Erythroblast (primary cell): ENCODE measurements around the gene PPP3CA.

Source experiments
- GATA1 ChIP-seq: IDR thresholded peaks from 2 replicates; pipeline ENCODE4 v1.6.1; 2011; ENCODE audit warnings: low read depth, mild to moderate bottlenecking, control low read depth, low read length, moderate library complexity
- POLR2A ChIP-seq: IDR thresholded peaks from 2 replicates; pipeline ENCODE4 v1.6.1; 2011; ENCODE audit warnings: mild to moderate bottlenecking, low read length

DNA sequence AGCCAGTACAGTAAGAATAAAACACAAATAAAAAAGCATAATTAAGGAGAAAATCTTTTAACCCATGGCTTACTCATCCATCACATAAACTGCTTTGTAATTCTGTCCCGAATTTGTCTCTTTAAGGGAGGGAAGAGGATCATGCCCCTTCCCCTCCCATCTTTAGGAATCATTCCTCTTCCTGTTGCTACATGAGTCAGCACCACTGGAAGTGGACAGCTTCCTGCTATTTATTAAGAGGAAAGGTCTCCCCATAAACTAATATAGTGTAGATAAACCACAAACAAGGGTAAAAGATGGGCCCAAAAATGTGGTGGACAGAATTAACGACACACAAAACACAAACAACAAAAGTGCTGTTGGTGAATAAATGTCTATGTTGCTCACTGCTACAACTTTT lies 75.8 kb downstream of the PPP3CA start:
- no peak for TF ChIP-seq POLR2A
- no peak for TF ChIP-seq GATA1
